ENCODE results near the gene TRAPPC10. TPM values are rescaled to one million over a fixed set of nuclear protein-coding genes. Genes with fewer than 3 reads are reported as not detected.

The TRAPPC10 gene
- total and polyA plus RNA-seq, 10 of the 15 experiments (the other 5 are each of a cell fraction or from before 2014, with no cell fraction given) = 1.1 to 39.6 (median 28.2) TPM

- TF ChIP-seq, protein P1, sequence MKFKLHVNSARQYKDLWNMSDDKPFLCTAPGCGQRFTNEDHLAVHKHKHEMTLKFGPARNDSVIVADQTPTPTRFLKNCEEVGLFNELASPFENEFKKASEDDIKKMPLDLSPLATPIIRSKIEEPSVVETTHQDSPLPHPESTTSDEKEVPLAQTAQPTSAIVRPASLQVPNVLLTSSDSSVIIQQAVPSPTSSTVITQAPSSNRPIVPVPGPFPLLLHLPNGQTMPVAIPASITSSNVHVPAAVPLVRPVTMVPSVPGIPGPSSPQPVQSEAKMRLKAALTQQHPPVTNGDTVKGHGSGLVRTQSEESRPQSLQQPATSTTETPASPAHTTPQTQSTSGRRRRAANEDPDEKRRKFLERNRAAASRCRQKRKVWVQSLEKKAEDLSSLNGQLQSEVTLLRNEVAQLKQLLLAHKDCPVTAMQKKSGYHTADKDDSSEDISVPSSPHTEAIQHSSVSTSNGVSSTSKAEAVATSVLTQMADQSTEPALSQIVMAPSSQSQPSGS (IDR thresholded peaks at IDR 0.05; ENCODE audit: low read length) = no peak
- TF ChIP-seq SPI1 (IDR thresholded peaks at IDR 0.05; ENCODE audit: borderline replicate concordance, insufficient read depth, low read depth, low read length) = no peak
- TF ChIP-seq TCF7 (IDR thresholded peaks at IDR 0.05; ENCODE audit: borderline replicate concordance) = no peak
- TF ChIP-seq NRF1 (conservative IDR thresholded peaks at IDR 0.05; ENCODE audit: low read depth, low read length) = no peak
- TF ChIP-seq CBFB (IDR thresholded peaks at IDR 0.05; ENCODE audit: low read depth) = no peak
- no peak for TF ChIP-seq WRNIP1 (IDR thresholded peaks at IDR 0.05; ENCODE audit: borderline replicate concordance, low read depth, low read length)
- no peak for TF ChIP-seq MEF2A (IDR thresholded peaks at IDR 0.05; ENCODE audit: insufficient read depth, low read depth, low read length)
Observed at GRCh38 chr21:43981871-43982210, 30.3 kb upstream of the TRAPPC10 start (continued).

- CTCF ChIA-PET = no interaction called here
- FAIRE-seq = no peak
- no peaks in the 10 kb centered on the region for H3K79me2 ChIP-seq (ENCODE audit: control insufficient read depth, insufficient read depth, low read length)
- no peak overlapping the region for H3K4me2 ChIP-seq (ENCODE audit: control insufficient read depth, insufficient read depth)
- POLR2A ChIA-PET = no interaction called here
- in situ Hi-C loops (cut with MboI) = no loop called here
- no peaks in the 10 kb centered on the region for H3K4me1 ChIP-seq (ENCODE audit: control insufficient read depth, insufficient read depth, low read length)
- no peaks in the 10 kb centered on the region for H3K27me3 ChIP-seq (replicated peaks in 1 of 2; ENCODE audit: control insufficient read depth in 2 of 2, insufficient read depth in 2 of 2, low read length in 1 of 2)
- H3K27ac ChIP-seq (ENCODE audit: control insufficient read depth, insufficient read depth) = no peak overlapping the region
- SMC1A ChIA-PET (ENCODE audit: uncharacterized antibody, unreplicated experiment) = interaction anchor here (0.6 kb wide), 1 partner anchor 43 kb away, joined by 3 read pairs; no protein-coding TSS in a partner anchor
- intact Hi-C loops (cut with micrococcal nuclease; ENCODE audit: unreplicated experiment) = no loop called here
- RAD21 ChIA-PET (ENCODE audit: unreplicated experiment) = no interaction called here
- BruUV-seq (replicated peaks) = TSS peak; percentile 33
- H3K9me3 ChIP-seq (replicated peaks; ENCODE audit: control insufficient read depth, insufficient read depth, low read length) = no peaks in the 10 kb centered on the region
- H3K36me3 ChIP-seq (ENCODE audit: control insufficient read depth in 2 of 2, insufficient read depth in 2 of 2, low read length in 1 of 2) = peaks cover 12% of the 10 kb centered on the region in 2 experiments; a peak in 3 of 4 replicates
- no peak for ATAC-seq
- no peaks in the 10 kb centered on the region for H4K20me1 ChIP-seq (ENCODE audit: control insufficient read depth, insufficient read depth)
- WGBS (ENCODE audit: insufficient coverage, insufficient replicate concordance, low lambda C conversion rate, missing lambda C conversion rate) = 90% methylated on average over 32 of the region's 32 CpGs
- DNase-seq (ENCODE audit: low read depth, low spot score) = no peak
- no peak overlapping the region for H3K9ac ChIP-seq (ENCODE audit: control insufficient read depth, insufficient read depth, low read length)
- H2AFZ ChIP-seq (ENCODE audit: control insufficient read depth, low read depth, low read length) = no peak overlapping the region
- H3K4me3 ChIP-seq = no peak overlapping the region
- no peak for TF ChIP-seq YY1 (IDR thresholded peaks at IDR 0.05; ENCODE audit: low read depth, low read length)
- TF ChIP-seq EP300 (IDR thresholded peaks at IDR 0.05; ENCODE audit: borderline replicate concordance in 1 of 2, control insufficient read depth in 1 of 2, low read depth in 2 of 2, low read length in 2 of 2) = no peak
- TF ChIP-seq IKZF2 (IDR thresholded peaks at IDR 0.05) = no peak
- TF ChIP-seq KDM1A (IDR thresholded peaks at IDR 0.05; ENCODE audit: borderline replicate concordance) = no peak
- no peak for TF ChIP-seq NR2C1 (IDR thresholded peaks at IDR 0.05)
- TF ChIP-seq, protein P2, sequence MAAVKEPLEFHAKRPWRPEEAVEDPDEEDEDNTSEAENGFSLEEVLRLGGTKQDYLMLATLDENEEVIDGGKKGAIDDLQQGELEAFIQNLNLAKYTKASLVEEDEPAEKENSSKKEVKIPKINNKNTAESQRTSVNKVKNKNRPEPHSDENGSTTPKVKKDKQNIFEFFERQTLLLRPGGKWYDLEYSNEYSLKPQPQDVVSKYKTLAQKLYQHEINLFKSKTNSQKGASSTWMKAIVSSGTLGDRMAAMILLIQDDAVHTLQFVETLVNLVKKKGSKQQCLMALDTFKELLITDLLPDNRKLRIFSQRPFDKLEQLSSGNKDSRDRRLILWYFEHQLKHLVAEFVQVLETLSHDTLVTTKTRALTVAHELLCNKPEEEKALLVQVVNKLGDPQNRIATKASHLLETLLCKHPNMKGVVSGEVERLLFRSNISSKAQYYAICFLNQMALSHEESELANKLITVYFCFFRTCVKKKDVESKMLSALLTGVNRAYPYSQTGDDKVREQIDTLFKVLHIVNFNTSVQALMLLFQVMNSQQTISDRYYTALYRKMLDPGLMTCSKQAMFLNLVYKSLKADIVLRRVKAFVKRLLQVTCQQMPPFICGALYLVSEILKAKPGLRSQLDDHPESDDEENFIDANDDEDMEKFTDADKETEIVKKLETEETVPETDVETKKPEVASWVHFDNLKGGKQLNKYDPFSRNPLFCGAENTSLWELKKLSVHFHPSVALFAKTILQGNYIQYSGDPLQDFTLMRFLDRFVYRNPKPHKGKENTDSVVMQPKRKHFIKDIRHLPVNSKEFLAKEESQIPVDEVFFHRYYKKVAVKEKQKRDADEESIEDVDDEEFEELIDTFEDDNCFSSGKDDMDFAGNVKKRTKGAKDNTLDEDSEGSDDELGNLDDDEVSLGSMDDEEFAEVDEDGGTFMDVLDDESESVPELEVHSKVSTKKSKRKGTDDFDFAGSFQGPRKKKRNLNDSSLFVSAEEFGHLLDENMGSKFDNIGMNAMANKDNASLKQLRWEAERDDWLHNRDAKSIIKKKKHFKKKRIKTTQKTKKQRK (IDR thresholded peaks at IDR 0.05; ENCODE audit: low read depth, low read length) = no peak
- no peak for TF ChIP-seq ZNF622 (IDR thresholded peaks at IDR 0.05)
- TF ChIP-seq KLF5 (IDR thresholded peaks at IDR 0.05; ENCODE audit: partially characterized antibody) = no peak
- TF ChIP-seq ZBED1 (IDR thresholded peaks at IDR 0.05; ENCODE audit: borderline replicate concordance) = no peak
- TF ChIP-seq, protein P3, sequence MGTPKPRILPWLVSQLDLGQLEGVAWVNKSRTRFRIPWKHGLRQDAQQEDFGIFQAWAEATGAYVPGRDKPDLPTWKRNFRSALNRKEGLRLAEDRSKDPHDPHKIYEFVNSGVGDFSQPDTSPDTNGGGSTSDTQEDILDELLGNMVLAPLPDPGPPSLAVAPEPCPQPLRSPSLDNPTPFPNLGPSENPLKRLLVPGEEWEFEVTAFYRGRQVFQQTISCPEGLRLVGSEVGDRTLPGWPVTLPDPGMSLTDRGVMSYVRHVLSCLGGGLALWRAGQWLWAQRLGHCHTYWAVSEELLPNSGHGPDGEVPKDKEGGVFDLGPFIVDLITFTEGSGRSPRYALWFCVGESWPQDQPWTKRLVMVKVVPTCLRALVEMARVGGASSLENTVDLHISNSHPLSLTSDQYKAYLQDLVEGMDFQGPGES (IDR thresholded peaks at IDR 0.05) = no peak
Observed at GRCh38 chr21:43982489-43983078, 29.5 kb upstream of the TRAPPC10 start.

Measured in GM12878 (cell line).